Measurements from ENCODE around the gene SCN8A.

DNA sequence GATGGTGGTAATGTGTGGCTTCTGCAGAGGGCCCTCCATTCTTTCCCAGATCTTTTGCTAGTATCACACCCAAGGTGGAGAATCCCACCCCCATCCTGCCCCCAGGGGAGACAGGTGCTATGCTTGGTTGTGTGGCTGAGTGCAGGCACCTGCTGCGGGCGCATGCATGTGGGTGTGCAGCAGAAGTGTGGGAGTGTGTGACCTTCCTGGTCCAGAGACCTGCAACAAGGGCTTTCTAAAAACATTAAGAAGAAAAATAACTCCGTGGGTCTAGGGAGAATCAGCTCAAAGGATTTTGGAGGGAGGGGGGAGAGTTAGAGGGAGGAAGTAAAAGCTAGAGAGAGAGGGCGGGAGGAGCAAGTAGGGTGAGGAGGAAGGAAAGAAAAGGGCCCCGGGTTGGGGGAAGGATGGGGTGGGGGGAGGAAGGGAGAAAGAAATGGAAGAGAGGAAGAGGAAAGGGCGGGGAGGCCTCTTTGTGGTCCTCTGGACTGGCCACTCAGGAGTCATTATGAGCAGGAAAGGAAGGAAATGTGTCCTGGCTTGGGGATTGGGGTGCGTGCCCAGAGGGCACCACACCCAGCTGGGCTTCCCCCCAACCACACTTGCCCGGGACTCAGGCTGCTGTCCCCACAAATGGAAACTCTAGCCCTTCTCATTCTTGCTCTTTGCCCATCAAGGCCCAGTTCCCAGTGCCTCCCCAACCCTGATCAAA, 260.5 kb downstream of the SCN8A start:
- no peak for TF ChIP-seq POLR2A (IDR thresholded peaks at IDR 0.05)
- TF ChIP-seq, protein P1, sequence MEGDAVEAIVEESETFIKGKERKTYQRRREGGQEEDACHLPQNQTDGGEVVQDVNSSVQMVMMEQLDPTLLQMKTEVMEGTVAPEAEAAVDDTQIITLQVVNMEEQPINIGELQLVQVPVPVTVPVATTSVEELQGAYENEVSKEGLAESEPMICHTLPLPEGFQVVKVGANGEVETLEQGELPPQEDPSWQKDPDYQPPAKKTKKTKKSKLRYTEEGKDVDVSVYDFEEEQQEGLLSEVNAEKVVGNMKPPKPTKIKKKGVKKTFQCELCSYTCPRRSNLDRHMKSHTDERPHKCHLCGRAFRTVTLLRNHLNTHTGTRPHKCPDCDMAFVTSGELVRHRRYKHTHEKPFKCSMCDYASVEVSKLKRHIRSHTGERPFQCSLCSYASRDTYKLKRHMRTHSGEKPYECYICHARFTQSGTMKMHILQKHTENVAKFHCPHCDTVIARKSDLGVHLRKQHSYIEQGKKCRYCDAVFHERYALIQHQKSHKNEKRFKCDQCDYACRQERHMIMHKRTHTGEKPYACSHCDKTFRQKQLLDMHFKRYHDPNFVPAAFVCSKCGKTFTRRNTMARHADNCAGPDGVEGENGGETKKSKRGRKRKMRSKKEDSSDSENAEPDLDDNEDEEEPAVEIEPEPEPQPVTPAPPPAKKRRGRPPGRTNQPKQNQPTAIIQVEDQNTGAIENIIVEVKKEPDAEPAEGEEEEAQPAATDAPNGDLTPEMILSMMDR (IDR thresholded peaks at IDR 0.05): no peak

Measured in testis (tissue), 2 donors.